GM10248 (cell line): Measurements from ENCODE around the gene RTF1.

Source experiments
- CTCF ChIA-PET: fragments of 300-600 bp; sonication (Branson Sonifier 250); formaldehyde crosslinking; extraction: SDS; loops from one replicate; lab custom pipeline; 2021; ENCODE audit warnings: antibody characterized with exemption; lab: Yijun Ruan, JAX
- POLR2A ChIA-PET: fragments of 350-650 bp; sonication (Branson Sonifier 250); formaldehyde crosslinking; extraction: SDS; loops from one replicate; lab custom pipeline; 2020; ENCODE audit warnings: antibody characterized with exemption; lab: Yijun Ruan, JAX
- DNase-seq: peaks from one replicate; pipeline ENCODE4 v3.0.0; 2012; ENCODE audit errors: extremely low spot score
- TF ChIP-seq, protein P1 (sequence below): IDR thresholded peaks from 2 replicates; pipeline ENCODE4 v1.5.1; 2012; ENCODE audit warnings: mild to moderate bottlenecking, low read depth; ENCODE audit errors: extremely low read depth, missing control alignments, control extremely low read depth

RTF1 gene

DNA sequence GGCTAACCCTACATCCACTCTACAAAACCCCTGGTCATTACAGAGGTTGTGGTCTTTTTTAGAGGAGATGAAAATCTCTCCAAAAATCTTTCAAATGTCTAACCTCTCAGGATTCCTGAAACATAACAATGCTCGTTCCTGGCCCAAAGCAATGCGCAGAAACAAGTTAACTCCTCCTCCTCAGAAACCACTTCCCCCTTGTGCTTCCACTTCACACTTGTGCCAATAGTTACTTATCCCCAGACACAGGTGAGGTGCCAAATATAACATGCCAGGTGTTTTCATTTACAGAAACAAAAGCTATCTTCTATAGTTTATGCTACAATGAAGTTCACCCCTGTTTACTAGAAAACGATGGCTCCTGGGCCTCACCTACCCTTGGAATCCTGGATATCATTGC lies 20.8 kb upstream of the RTF1 start:
- POLR2A ChIA-PET, result interaction anchor here (0.7 kb wide), 1 partner anchor 12 kb away, joined by 7 read pairs; no protein-coding TSS in a partner anchor
- TF ChIP-seq, protein P1, sequence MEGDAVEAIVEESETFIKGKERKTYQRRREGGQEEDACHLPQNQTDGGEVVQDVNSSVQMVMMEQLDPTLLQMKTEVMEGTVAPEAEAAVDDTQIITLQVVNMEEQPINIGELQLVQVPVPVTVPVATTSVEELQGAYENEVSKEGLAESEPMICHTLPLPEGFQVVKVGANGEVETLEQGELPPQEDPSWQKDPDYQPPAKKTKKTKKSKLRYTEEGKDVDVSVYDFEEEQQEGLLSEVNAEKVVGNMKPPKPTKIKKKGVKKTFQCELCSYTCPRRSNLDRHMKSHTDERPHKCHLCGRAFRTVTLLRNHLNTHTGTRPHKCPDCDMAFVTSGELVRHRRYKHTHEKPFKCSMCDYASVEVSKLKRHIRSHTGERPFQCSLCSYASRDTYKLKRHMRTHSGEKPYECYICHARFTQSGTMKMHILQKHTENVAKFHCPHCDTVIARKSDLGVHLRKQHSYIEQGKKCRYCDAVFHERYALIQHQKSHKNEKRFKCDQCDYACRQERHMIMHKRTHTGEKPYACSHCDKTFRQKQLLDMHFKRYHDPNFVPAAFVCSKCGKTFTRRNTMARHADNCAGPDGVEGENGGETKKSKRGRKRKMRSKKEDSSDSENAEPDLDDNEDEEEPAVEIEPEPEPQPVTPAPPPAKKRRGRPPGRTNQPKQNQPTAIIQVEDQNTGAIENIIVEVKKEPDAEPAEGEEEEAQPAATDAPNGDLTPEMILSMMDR, result no peak
- DNase-seq, result no peak
- CTCF ChIA-PET, result no interaction called here

GRCh38 chr15:41401904-41402267 lies 15.0 kb upstream of the RTF1 start:
- no peak for DNase-seq
- POLR2A ChIA-PET, result no interaction called here
- TF ChIP-seq, protein P1, result no peak
- CTCF ChIA-PET, result no interaction called here

- POLR2A ChIA-PET, result no interaction called here
- TF ChIP-seq, protein P1, result no peak
- DNase-seq, result no peak
- CTCF ChIA-PET, result interaction anchor here (1.1 kb wide), 1 partner anchor 58 kb away, joined by 3 read pairs; no protein-coding TSS in a partner anchor
These were observed 9.6 kb upstream of the RTF1 start for GRCh38 chr15:41407341-41407740.

DNA sequence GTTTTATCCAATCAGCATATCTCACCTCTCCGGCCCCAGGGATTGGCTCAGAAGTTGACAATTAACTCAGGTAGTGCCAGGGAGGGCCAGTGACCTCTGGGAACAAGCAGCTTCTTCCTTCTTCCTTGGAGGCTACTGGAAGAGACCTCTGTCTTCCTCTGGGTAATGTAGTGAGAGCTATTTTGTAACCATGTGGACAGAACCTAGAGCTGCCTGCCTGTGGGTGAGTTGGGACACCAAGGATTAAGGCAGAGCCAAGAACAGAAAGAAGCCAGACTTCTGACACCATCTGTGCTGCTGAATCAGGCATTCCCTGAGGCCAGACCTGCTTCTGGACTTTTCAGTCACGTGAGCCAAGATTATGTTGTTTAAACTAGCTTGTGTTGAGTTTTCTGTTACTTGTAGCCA lies 8.7 kb upstream of the RTF1 start:
- TF ChIP-seq, protein P1, result no peak
- no peak for DNase-seq
- POLR2A ChIA-PET, result no interaction called here
- CTCF ChIA-PET, result interaction anchor here (1.0 kb wide), 1 partner anchor 15 kb away, joined by 3 read pairs; no protein-coding TSS in a partner anchor

GRCh38 chr15:41411031-41411430 lies 5.9 kb upstream of the RTF1 start:
- POLR2A ChIA-PET, result no interaction called here

DNA sequence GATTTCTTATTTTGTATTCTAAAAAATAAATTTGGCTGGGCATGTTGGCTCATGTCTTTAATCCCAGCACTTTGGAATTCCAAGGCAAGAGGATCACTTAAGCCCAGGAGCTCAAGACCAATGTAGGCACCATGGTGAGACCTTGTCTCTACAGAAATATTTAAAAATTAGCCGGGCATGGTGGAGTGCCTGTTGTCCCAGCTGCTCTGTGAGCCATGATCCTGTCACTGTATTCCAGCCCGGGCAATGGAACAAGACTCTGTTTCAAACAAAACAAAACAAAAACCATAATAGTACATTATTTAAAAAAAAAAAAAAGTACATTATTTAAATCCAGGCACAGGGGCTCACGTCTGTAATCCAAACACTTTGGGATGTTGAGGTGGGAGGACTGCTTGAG lies 5.5 kb upstream of the RTF1 start:
- TF ChIP-seq, protein P1, result no peak
- POLR2A ChIA-PET, result no interaction called here
- CTCF ChIA-PET, result no interaction called here
- DNase-seq, result no peak

More at GRCh38 chr15:41411031-41411430, 5.9 kb upstream of the RTF1 start:
- CTCF ChIA-PET, result no interaction called here
- TF ChIP-seq, protein P1, result no peak
- no peak for DNase-seq
